Thoracic aorta (tissue), 2 donors: Measurements from ENCODE around the gene TEX13B. TPM values are rescaled to one million over a fixed set of nuclear protein-coding genes. Genes with fewer than 3 reads are reported as not detected.

ENCODE experiments used
- ATAC-seq: fragments of 150-250 bp; one replicate; pipeline ENCODE4 v1.8.0; 2017; ENCODE audit warnings: low read depth; ENCODE audit not compliant: insufficient number of reproducible peaks, low FRiP score
- DNase-seq: peaks from one replicate; pipeline ENCODE4 v3.0.0-alpha.2; 2020; ENCODE audit warnings: low spot score
- H3K27ac ChIP-seq, 2 donors: fragments of 200-600 bp; sonication (generic); 1 replicate in 1 of 2; 2 replicates in 1 of 2; pipeline ENCODE4 v1.5.1; 2016; ENCODE audit warnings: mild to moderate bottlenecking in 2 of 2, moderate library complexity in 2 of 2
- H3K27me3 ChIP-seq: fragments of 200-600 bp; sonication (generic); replicated peaks from 2 replicates; pipeline ENCODE4 v1.6.0; 2016; ENCODE audit warnings: mild to moderate bottlenecking; ENCODE audit not compliant: insufficient read depth
- H3K36me3 ChIP-seq: fragments of 200-600 bp; sonication (generic); one replicate; pipeline ENCODE4 v1.5.1; 2016
- H3K4me1 ChIP-seq, 2 donors: fragments of 200-600 bp; sonication (generic); 1 replicate in 1 of 2; 2 replicates in 1 of 2; pipeline versions ENCODE4 v1.5.1 to v1.6.0; 2016; ENCODE audit warnings: low read depth in 2 of 2, mild to moderate bottlenecking in 1 of 2; ENCODE audit not compliant: control insufficient read depth in 1 of 2
- H3K4me3 ChIP-seq: fragments of 200-600 bp; sonication (generic); 2 replicates; pipeline ENCODE4 v1.5.1; 2016; ENCODE audit warnings: mild to moderate bottlenecking
- H3K9me3 ChIP-seq: fragments of 200-600 bp; sonication (generic); 2 replicates; pipeline ENCODE4 v1.5.1; 2016
- total RNA-seq, 2 donors: library from RNA; depleted of rRNA; stranded (reverse); fragments of >200 nt; gene quantifications; one replicate each; pipeline versions ENCODE4 v1.1.0 to v1.2.3, GENCODE V29; 2016
- TF ChIP-seq, protein P1 (sequence below): fragments of 200-600 bp; sonication (generic); IDR thresholded peaks from one replicate; pipeline ENCODE4 v1.5.1; 2019; ENCODE audit warnings: antibody characterized with exemption

Gene TEX13B
- total RNA-seq, 2 donors from 2014 or later: not detected

DNA sequence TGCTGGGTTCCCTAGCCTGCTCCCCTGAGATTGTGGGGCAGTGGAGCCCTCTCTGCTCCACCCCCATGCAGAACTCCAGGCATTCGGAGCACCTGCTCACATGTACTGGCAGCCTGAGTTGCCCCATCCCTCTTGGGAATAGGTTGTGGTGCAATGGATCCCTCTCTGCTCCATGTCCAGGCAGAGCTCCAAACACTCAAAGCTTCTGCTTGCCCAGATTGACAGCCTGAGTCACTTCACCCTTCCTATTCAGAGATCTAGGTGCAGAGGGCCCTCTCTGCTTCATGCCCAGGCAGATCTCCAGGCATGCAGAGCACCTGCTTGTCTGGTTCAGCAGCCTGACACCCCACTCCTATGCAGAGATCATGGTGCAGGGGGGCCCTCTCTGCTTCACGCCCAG lies 18.6 kb upstream of the TEX13B start:
- DNase-seq: no peak
- TF ChIP-seq, protein P1, sequence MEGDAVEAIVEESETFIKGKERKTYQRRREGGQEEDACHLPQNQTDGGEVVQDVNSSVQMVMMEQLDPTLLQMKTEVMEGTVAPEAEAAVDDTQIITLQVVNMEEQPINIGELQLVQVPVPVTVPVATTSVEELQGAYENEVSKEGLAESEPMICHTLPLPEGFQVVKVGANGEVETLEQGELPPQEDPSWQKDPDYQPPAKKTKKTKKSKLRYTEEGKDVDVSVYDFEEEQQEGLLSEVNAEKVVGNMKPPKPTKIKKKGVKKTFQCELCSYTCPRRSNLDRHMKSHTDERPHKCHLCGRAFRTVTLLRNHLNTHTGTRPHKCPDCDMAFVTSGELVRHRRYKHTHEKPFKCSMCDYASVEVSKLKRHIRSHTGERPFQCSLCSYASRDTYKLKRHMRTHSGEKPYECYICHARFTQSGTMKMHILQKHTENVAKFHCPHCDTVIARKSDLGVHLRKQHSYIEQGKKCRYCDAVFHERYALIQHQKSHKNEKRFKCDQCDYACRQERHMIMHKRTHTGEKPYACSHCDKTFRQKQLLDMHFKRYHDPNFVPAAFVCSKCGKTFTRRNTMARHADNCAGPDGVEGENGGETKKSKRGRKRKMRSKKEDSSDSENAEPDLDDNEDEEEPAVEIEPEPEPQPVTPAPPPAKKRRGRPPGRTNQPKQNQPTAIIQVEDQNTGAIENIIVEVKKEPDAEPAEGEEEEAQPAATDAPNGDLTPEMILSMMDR: no peak
- H3K9me3 ChIP-seq: no peaks in the 10 kb centered on the region
- H3K36me3 ChIP-seq: no peaks in the 10 kb centered on the region
- H3K4me1 ChIP-seq: no peaks in the 10 kb centered on the region
- no peaks in the 10 kb centered on the region for H3K27me3 ChIP-seq
- no peak overlapping the region for H3K4me3 ChIP-seq
- no peak overlapping the region for H3K27ac ChIP-seq
- no peak for ATAC-seq

DNA sequence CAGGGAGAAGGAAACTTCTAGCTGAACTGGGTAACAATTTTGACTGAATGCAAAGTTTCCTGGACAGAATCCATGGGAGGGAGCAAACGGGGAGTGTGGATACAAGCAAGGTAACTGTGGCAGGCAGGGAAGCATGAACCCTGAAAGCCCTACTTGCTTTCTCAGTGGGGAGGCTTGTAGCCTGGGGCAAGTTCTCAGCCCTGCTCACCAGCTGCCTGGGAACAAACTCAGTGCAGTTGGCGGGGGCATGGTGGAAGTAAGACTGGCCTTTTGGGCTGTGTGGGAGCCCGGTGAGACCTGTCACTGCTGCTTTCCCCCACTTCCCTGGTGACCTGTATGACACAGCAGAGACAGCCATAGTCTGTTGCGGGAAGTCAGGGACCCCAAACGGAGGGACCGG lies 14.0 kb upstream of the TEX13B start:
- TF ChIP-seq, protein P1: no peak
- DNase-seq (no peak), ATAC-seq (no peak)
- Histone ChIP-seq H3K4me1 (no peaks in the 10 kb centered on the region), H3K36me3 (no peaks in the 10 kb centered on the region), H3K27ac (no peak overlapping the region), H3K27me3 (no peaks in the 10 kb centered on the region), H3K9me3 (no peaks in the 10 kb centered on the region), H3K4me3 (no peak overlapping the region)

DNA sequence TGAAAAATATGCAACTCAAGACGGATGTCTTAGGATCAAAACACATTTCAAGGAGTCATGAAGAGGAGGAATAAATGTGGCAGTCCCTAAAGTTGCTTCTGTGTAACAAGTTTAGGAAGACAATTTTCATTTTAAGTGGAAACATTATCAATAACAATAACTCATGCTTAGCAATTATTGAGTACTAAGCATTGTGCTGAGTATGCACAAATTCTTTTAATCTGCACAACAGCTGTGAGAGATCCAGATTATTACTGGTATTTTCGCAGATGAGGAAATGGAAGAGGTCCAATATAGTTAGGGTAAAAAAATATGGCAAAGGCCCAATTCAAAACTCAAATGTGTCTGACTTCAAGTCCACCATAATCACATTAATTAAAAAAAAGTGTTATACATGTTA lies 2.9 kb upstream of the TEX13B start:
- TF ChIP-seq, protein P1: no peak
- DNase-seq: no peak
- no peak overlapping the region for H3K27ac ChIP-seq
- no peaks in the 10 kb centered on the region for H3K9me3 ChIP-seq
- H3K4me3 ChIP-seq: no peak overlapping the region
- no peaks in the 10 kb centered on the region for H3K4me1 ChIP-seq
- no peaks in the 10 kb centered on the region for H3K27me3 ChIP-seq
- no peaks in the 10 kb centered on the region for H3K36me3 ChIP-seq
- no peak for ATAC-seq

DNA sequence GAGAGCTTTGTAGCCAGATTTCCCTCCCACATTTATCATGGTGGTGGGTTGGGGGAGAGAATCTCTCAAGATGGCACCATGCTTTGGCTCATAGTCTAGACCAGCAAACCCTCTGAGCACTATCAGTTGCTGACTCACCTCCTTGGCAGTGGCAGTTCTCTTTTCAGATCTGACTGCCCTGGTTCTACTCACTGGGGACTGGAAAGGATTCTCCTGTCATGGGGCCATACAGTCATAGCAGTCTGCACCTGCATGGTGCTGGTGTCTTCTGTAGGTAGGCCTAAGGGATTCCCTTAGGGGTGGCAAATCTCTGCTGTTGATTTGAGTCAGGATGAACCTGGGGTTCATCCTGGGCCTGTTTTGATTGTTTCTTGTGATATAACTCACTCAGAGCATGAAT lies 2.6 kb downstream of the TEX13B start:
- no peak overlapping the region for H3K4me3 ChIP-seq
- DNase-seq (no peak), ATAC-seq (no peak)
- H3K4me1 ChIP-seq: no peaks in the 10 kb centered on the region
- TF ChIP-seq, protein P1: no peak
- H3K27me3 ChIP-seq: no peaks in the 10 kb centered on the region
- H3K36me3 ChIP-seq: no peaks in the 10 kb centered on the region
- H3K27ac ChIP-seq: no peak overlapping the region
- H3K9me3 ChIP-seq: no peaks in the 10 kb centered on the region

DNA sequence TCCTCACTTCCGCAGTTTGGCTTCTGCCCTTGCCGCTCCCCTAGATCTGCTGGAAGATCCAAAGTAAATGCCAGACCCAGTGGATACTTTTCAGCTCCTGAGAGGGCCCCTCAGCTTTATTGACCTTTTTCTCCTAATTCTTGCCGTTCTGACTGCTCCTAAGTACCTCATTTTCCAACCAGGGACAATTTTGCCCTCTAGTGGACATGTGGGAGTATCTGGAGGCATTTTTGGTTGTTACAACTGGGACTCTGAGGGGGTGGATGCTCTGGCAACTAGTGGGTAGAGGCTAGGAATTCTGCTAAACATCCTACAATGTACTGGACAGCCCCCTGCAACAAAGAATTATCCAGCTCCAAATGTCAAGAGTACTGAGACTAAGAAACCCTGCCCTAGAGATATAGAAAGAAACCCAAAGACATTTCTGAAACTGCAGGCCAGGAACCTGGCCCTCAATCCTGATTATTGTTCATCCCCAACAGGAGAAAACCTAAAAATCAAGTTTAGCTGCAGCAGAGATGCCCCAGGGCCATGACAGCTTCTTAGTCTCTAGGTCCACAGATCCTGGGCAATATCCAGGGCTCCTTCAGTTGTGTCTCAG lies 3.4 kb downstream of the TEX13B start:
- no peaks in the 10 kb centered on the region for H3K27me3 ChIP-seq

More for the DNA sequence above, 3.4 kb downstream of the TEX13B start:
- no peaks in the 10 kb centered on the region for H3K9me3 ChIP-seq
- H3K4me1 ChIP-seq: no peaks in the 10 kb centered on the region
- ATAC-seq (no peak), DNase-seq (no peak)
- H3K36me3 ChIP-seq: no peaks in the 10 kb centered on the region
- no peak overlapping the region for H3K4me3 ChIP-seq
- TF ChIP-seq, protein P1: no peak
- H3K27ac ChIP-seq: no peak overlapping the region
